ENCODE data around the gene LGR4.

Gene LGR4

GRCh38 chr11:27317751-27318150, 154.8 kb downstream of the LGR4 start (continued):
- TF ChIP-seq CTCF (tag by site-specific recombination; IDR thresholded peaks at IDR 0.05) (no peak), ZNF621 (tag by site-specific recombination; IDR thresholded peaks at IDR 0.05) (no peak), ZNF280D (tag by site-specific recombination; IDR thresholded peaks at IDR 0.05) (no peak)
